H1 (cell line): Measurements from ENCODE around the gene TEX10. TPM values are rescaled to one million over a fixed set of nuclear protein-coding genes. Genes with fewer than 3 reads are reported as not detected.

Source experiments
- BACH1 ChIP-seq: IDR thresholded peaks from 2 replicates; pipeline ENCODE4 v1.6.1; 2012; ENCODE audit warnings: low read length, improper control_type of control experiment
- polyA plus RNA-seq, 7 experiments: library from polyadenylated mRNA; depleted of rRNA in 3 of 7; stranded (reverse) in 5 of 7; unstranded in 2 of 7; fragments of >200 nt in 5 of 7; fragments of 200-250 nt in 2 of 7; gene quantifications; 1 replicate in 5 of 7; 2 replicates in 1 of 7; 4 replicates in 1 of 7; pipeline versions ENCODE4 v1.2.1 to v1.2.3, GENCODE V29; 2011 to 2013; ENCODE audit warnings: missing spikeins in 2 of 7, mixed read lengths in 2 of 7
- total RNA-seq: library from RNA; stranded (reverse); fragmentation: NEBNext Ultra II Directional; extraction: Animal tissue kit (Norgen Biotek cat#: 25700); gene quantifications from 2 replicates; pipeline ENCODE4 v1.2.1, GENCODE V29; 2021

The TEX10 gene
- total and polyA plus RNA-seq, 2 of the 8 experiments (the other 6 are each of a cell fraction or from before 2014, with no cell fraction given) = 46.9 to 81.0 TPM

- no peak for TF ChIP-seq BACH1
Observed at GRCh38 chr9:100281676-100282387, 70.9 kb downstream of the TEX10 start (continued).
